ENCODE measurements around the gene TCF19.

Gene TCF19

GRCh38 chr6:31118178-31118577, 40.2 kb upstream of the TCF19 start (continued):
- TF ChIP-seq ZSCAN4 (tag by site-specific recombination; IDR thresholded peaks at IDR 0.05): no peak
- TF ChIP-seq ZNF623 (tag by site-specific recombination; IDR thresholded peaks at IDR 0.05): no peak
- peak; percentile 91 for TF ChIP-seq SCRT2 (tag by site-specific recombination; IDR thresholded peaks at IDR 0.05)

GRCh38 chr6:31120151-31120915, 38.1 kb upstream of the TCF19 start, which contains the start of gene CDSN:
TSS of gene CDSN (minus strand) at chr6:31120446. CDS start at chr6:31120419, 27 bp downstream.
- ChIA-PET POLR2A (no interaction called here), CTCF (no interaction called here)
- Histone ChIP-seq H3K9me3 (ENCODE audit: control insufficient read depth, insufficient read depth, low read depth, low read length) (no peaks in the 10 kb centered on the region), H3K4me3 (ENCODE audit: low read depth, low read length) (no peak within 1 kb of the TSS), H3K36me3 (ENCODE audit: control insufficient read depth in 2 of 2, insufficient read depth in 1 of 2, low read length in 2 of 2) (no peaks in the 10 kb centered on the region), H3K27ac (ENCODE audit: extremely low read depth, low read depth, low read length) (no peak within 1 kb of the TSS), H3K4me1 (ENCODE audit: control insufficient read depth, insufficient read depth, low read length) (peaks cover 9% of the 10 kb centered on the region)
- TF ChIP-seq ZNF10 (tag by site-specific recombination; IDR thresholded peaks at IDR 0.05) (no peak), CTCF (tag by site-specific recombination; IDR thresholded peaks at IDR 0.05) (no peak), ZBTB8A (tag by site-specific recombination; IDR thresholded peaks at IDR 0.05) (no peak), ZFHX2 (tag by site-specific recombination; conservative IDR thresholded peaks at IDR 0.05) (peak; percentile 57; the same call in 1 of the 2 replicates), ZNF580 (tag by site-specific recombination; IDR thresholded peaks at IDR 0.05) (no peak), EGR2 (tag by site-specific recombination; IDR thresholded peaks at IDR 0.05; ENCODE audit: low read depth) (peak; percentile 38; the same call in 1 of the 2 replicates), MYNN (tag by site-specific recombination; IDR thresholded peaks at IDR 0.05; ENCODE audit: borderline replicate concordance) (no peak), ZBTB44 (tag by site-specific recombination; IDR thresholded peaks at IDR 0.05) (no peak)

- Histone ChIP-seq H3K4me1 (ENCODE audit: control insufficient read depth, insufficient read depth, low read length) (peaks cover 10% of the 10 kb centered on the region), H3K4me3 (ENCODE audit: low read depth, low read length) (no peak overlapping the region), H3K9me3 (ENCODE audit: control insufficient read depth, insufficient read depth, low read depth, low read length) (no peaks in the 10 kb centered on the region), H3K27ac (ENCODE audit: extremely low read depth, low read depth, low read length) (no peak overlapping the region), H3K36me3 (ENCODE audit: control insufficient read depth in 2 of 2, insufficient read depth in 1 of 2, low read length in 2 of 2) (no peaks in the 10 kb centered on the region)
- ChIA-PET POLR2A (no interaction called here), CTCF (interaction anchor here (0.7 kb wide), 1 partner anchor 299 kb away, joined by 6 read pairs; no protein-coding TSS in a partner anchor)
- TF ChIP-seq IKZF3 (tag by site-specific recombination; IDR thresholded peaks at IDR 0.05): no peak
- no peak for TF ChIP-seq ZSCAN16 (tag by site-specific recombination; IDR thresholded peaks at IDR 0.05)
- TF ChIP-seq ZNF639 (tag by site-specific recombination; IDR thresholded peaks at IDR 0.05): no peak
- TF ChIP-seq PRDM1 (tag by site-specific recombination; IDR thresholded peaks at IDR 0.05): no peak
- TF ChIP-seq ZNF24 (tag by site-specific recombination; IDR thresholded peaks at IDR 0.05): no peak
- TF ChIP-seq ZNF302 (tag by site-specific recombination; IDR thresholded peaks at IDR 0.05; ENCODE audit: low read depth): no peak
- TF ChIP-seq ELK4 (IDR thresholded peaks at IDR 0.05; ENCODE audit: borderline replicate concordance, low read depth, low read length): no peak
- TF ChIP-seq ZNF211 (tag by site-specific recombination; IDR thresholded peaks at IDR 0.05; ENCODE audit: low read depth): no peak
- TF ChIP-seq ZNF280D (tag by site-specific recombination; IDR thresholded peaks at IDR 0.05): no peak
- no peak for TF ChIP-seq OSR2 (tag by site-specific recombination; IDR thresholded peaks at IDR 0.05)
Observed at GRCh38 chr6:31121131-31121790, 37.1 kb upstream of the TCF19 start.
